BLaER1 treated with 17β-estradiol and CSF1 and Interleukin-3, amounts not matched to agents 10 nM and 100 nM (cell line): ENCODE measurements around the gene AHSP.
"Not testable (repeated sequence)": the region's sequence is repeated elsewhere in the genome, so short reads cannot be mapped to it uniquely, and the experiment has no call there.

Experiments
- H3K27ac ChIP-seq, 11 experiments: shearing (Covaris generic); formaldehyde crosslinking; 2 replicates each; pipeline ENCODE4 v1.8.1; 2022
- H3K27me3 ChIP-seq, 11 experiments: shearing (Covaris generic); formaldehyde crosslinking; 2 replicates each; pipeline ENCODE4 v1.8.1; 2022
- H3K36me3 ChIP-seq, 11 experiments: shearing (Covaris generic); formaldehyde crosslinking; 2 replicates each; pipeline ENCODE4 v1.8.1; 2022
- H3K4me1 ChIP-seq, 10 experiments: shearing (Covaris generic); formaldehyde crosslinking; 2 replicates each; pipeline ENCODE4 v1.8.1; 2022
- H3K4me2 ChIP-seq, 11 experiments: shearing (Covaris generic); formaldehyde crosslinking; 2 replicates each; pipeline ENCODE4 v1.8.1; 2022
- H3K4me3 ChIP-seq, 10 experiments: shearing (Covaris generic); formaldehyde crosslinking; 2 replicates each; pipeline ENCODE4 v1.8.1; 2022
- H3K9ac ChIP-seq, 11 experiments: shearing (Covaris generic); formaldehyde crosslinking; 2 replicates each; pipeline ENCODE4 v1.8.1; 2022
- H3K9me3 ChIP-seq, 11 experiments: shearing (Covaris generic); formaldehyde crosslinking; replicated peaks in 1 of 11; 2 replicates each; pipeline ENCODE4 v1.8.1; 2022
- H4K20me1 ChIP-seq, 11 experiments: shearing (Covaris generic); formaldehyde crosslinking; 2 replicates each; pipeline ENCODE4 v1.8.1; 2022
- Cebpa-rat ChIP-seq, 11 experiments: shearing (Covaris generic); IDR thresholded peaks; 2 replicates each; pipeline ENCODE4 v1.8.1; 2022

Gene AHSP

GRCh38 chr16:31532120-31532519 lies 4.4 kb downstream of the AHSP start:
- no peak overlapping the region for H3K9ac ChIP-seq
- H3K36me3 ChIP-seq, result no peaks in the 10 kb centered on the region
- no peak for TF ChIP-seq Cebpa-rat (IDR thresholded peaks at IDR 0.05)
- H3K27ac ChIP-seq, result no peak overlapping the region
- H3K4me3 ChIP-seq, result no peak overlapping the region
- H3K9me3 ChIP-seq, result peaks cover under 1 to 26% (median 13%) of the 10 kb centered on the region in 11 experiments; a peak in 20 of 22 replicates
- no peaks in the 10 kb centered on the region for H4K20me1 ChIP-seq
- H3K4me1 ChIP-seq, result no peaks in the 10 kb centered on the region
- H3K27me3 ChIP-seq, result peaks cover 0 to 9% (median 3%) of the 10 kb centered on the region in 11 experiments; a peak in 5 of 22 replicates
- no peak overlapping the region for H3K4me2 ChIP-seq

GRCh38 chr16:31532896-31533295 lies 5.2 kb downstream of the AHSP start:
- H3K4me1 ChIP-seq, result no peaks in the 10 kb centered on the region
- H3K27me3 ChIP-seq, result peaks cover 0 to 9% (median 3%) of the 10 kb centered on the region in 11 experiments; a peak in 5 of 22 replicates
- TF ChIP-seq Cebpa-rat (IDR thresholded peaks at IDR 0.05), result no peak
- H3K4me2 ChIP-seq, result no peak overlapping the region
- H3K36me3 ChIP-seq, result no peaks in the 10 kb centered on the region
- no peaks in the 10 kb centered on the region for H4K20me1 ChIP-seq
- H3K27ac ChIP-seq, result no peak overlapping the region
- H3K9ac ChIP-seq, result no peak overlapping the region
- no peak overlapping the region for H3K4me3 ChIP-seq
- H3K9me3 ChIP-seq, result peaks cover 9 to 30% (median 20%) of the 10 kb centered on the region in 11 experiments

- Histone ChIP-seq H3K27ac (no peak overlapping the region), H3K4me2 (no peak overlapping the region), H3K9ac (no peak overlapping the region), H4K20me1 (no peaks in the 10 kb centered on the region), H3K4me1 (no peaks in the 10 kb centered on the region), H3K36me3 (no peaks in the 10 kb centered on the region), H3K9me3 (peaks cover 34 to 41% (median 40%) of the 10 kb centered on the region in 11 experiments), H3K4me3 (no peak overlapping the region), H3K27me3 (no peaks in the 10 kb centered on the region)
- no peak for TF ChIP-seq Cebpa-rat (IDR thresholded peaks at IDR 0.05)
Observed at GRCh38 chr16:31535737-31536136, 8.0 kb downstream of the AHSP start.

GRCh38 chr16:31536804-31537361 lies 9.2 kb downstream of the AHSP start:
- Histone ChIP-seq H3K36me3 (no peaks in the 10 kb centered on the region), H3K27me3 (no peaks in the 10 kb centered on the region), H3K4me1 (no peaks in the 10 kb centered on the region), H3K9ac (no peak overlapping the region), H4K20me1 (no peaks in the 10 kb centered on the region), H3K4me3 (no peak overlapping the region), H3K9me3 (peaks cover 40 to 52% (median 50%) of the 10 kb centered on the region in 11 experiments), H3K27ac (no peak overlapping the region), H3K4me2 (no peak overlapping the region)
- no peak for TF ChIP-seq Cebpa-rat (IDR thresholded peaks at IDR 0.05)

GRCh38 chr16:31537362-31538242 lies 9.9 kb downstream of the AHSP start:
- Histone ChIP-seq H3K27me3 (no peaks in the 10 kb centered on the region), H3K4me3 (no peak overlapping the region), H3K9ac (no peak overlapping the region), H3K4me1 (no peaks in the 10 kb centered on the region), H3K9me3 (peaks cover 47 to 59% (median 57%) of the 10 kb centered on the region in 11 experiments), H3K36me3 (no peaks in the 10 kb centered on the region), H4K20me1 (no peaks in the 10 kb centered on the region), H3K27ac (no peak overlapping the region), H3K4me2 (no peak overlapping the region)
- no peak for TF ChIP-seq Cebpa-rat (IDR thresholded peaks at IDR 0.05)

GRCh38 chr16:31538243-31538598 lies 10.5 kb downstream of the AHSP start:
- H3K9me3 ChIP-seq, result peaks cover 53 to 65% (median 63%) of the 10 kb centered on the region in 11 experiments
- not testable (repeated sequence) for H3K9ac ChIP-seq, H3K27ac ChIP-seq, H3K4me2 ChIP-seq, H3K36me3 ChIP-seq, H3K27me3 ChIP-seq, H3K4me3 ChIP-seq, H3K4me1 ChIP-seq, H4K20me1 ChIP-seq

- H3K27ac ChIP-seq, H3K4me3 ChIP-seq, H3K4me1 ChIP-seq, H3K36me3 ChIP-seq, H3K27me3 ChIP-seq, H3K4me2 ChIP-seq, H3K9ac ChIP-seq, H4K20me1 ChIP-seq: not testable (repeated sequence)
- H3K9me3 ChIP-seq, result peaks cover 57 to 74% (median 70%) of the 10 kb centered on the region in 11 experiments
Observed at GRCh38 chr16:31539762-31540161, 12.1 kb downstream of the AHSP start.

GRCh38 chr16:31542763-31543162 lies 15.1 kb downstream of the AHSP start:
- H3K9me3 ChIP-seq, result peaks cover 51 to 78% (median 61%) of the 10 kb centered on the region in 11 experiments
- no peaks in the 10 kb centered on the region for H4K20me1 ChIP-seq
- no peaks in the 10 kb centered on the region; a peak in 1 of 22 replicates for H3K36me3 ChIP-seq
- no peak overlapping the region for H3K4me2 ChIP-seq
- no peaks in the 10 kb centered on the region for H3K27me3 ChIP-seq
- TF ChIP-seq Cebpa-rat (IDR thresholded peaks at IDR 0.05), result no peak
- no peak overlapping the region for H3K27ac ChIP-seq
- H3K9ac ChIP-seq, result no peak overlapping the region
- H3K4me3 ChIP-seq, result no peak overlapping the region
- no peaks in the 10 kb centered on the region for H3K4me1 ChIP-seq

GRCh38 chr16:31561426-31562233 lies 33.9 kb downstream of the AHSP start:
- Histone ChIP-seq H3K9me3 (peaks cover 5 to 25% (median 13%) of the 10 kb centered on the region in 11 experiments; a peak in 15 of 22 replicates), H3K4me1 (no peaks in the 10 kb centered on the region), H3K4me2 (no peak overlapping the region), H3K36me3 (no peaks in the 10 kb centered on the region), H4K20me1 (no peaks in the 10 kb centered on the region), H3K27ac (no peak overlapping the region), H3K9ac (no peak overlapping the region), H3K27me3 (no peaks in the 10 kb centered on the region), H3K4me3 (no peak overlapping the region)
- no peak for TF ChIP-seq Cebpa-rat (IDR thresholded peaks at IDR 0.05)
